ENCODE measurements around the gene MTMR1. TPM values are rescaled to one million over a fixed set of nuclear protein-coding genes. Genes with fewer than 3 reads are reported as not detected.

Gene MTMR1
- total and polyA plus RNA-seq, 9 of the 15 experiments (the other 6 are each of a cell fraction or from before 2014, with no cell fraction given): 0.96 to 35.4 (median 22.4) TPM

DNA sequence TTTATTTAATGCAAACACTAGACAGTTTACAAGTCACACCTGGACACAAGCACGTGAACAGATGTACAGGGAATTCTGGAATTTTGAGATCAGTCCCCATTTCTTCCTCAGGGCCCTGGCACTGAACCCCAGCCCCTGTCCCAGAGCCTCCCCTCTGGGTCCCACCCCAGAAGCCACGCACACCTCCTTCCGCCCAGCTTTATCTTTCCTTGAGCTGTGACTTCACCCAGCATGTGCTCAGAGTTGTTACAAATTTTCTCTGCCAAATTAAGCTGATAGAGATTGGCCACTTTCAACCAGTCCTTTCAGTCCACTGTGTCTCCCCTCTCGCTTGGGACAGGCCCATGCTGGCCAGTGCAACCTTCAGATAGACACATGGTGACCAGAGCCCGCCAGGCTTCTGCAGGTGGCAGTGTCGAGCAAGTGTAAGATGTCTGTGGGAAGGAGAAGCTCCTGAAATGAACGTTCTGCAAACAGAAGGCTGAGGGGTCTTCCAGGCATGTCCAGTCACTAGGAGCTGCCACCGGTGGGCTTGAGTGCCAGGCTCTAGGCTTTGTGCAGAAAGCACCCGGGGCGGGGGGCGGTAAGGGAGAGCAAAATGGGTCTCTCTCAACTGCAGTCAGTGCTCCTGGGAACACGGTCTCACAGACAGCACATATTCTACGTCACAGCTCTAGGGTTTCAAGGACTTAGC is 73.3 kb downstream of the MTMR1 start:
- ChIA-PET POLR2A (no interaction called here), CTCF (ENCODE audit: low intra/inter-chr PET ratio) (no interaction called here)
- TF ChIP-seq, protein P1, sequence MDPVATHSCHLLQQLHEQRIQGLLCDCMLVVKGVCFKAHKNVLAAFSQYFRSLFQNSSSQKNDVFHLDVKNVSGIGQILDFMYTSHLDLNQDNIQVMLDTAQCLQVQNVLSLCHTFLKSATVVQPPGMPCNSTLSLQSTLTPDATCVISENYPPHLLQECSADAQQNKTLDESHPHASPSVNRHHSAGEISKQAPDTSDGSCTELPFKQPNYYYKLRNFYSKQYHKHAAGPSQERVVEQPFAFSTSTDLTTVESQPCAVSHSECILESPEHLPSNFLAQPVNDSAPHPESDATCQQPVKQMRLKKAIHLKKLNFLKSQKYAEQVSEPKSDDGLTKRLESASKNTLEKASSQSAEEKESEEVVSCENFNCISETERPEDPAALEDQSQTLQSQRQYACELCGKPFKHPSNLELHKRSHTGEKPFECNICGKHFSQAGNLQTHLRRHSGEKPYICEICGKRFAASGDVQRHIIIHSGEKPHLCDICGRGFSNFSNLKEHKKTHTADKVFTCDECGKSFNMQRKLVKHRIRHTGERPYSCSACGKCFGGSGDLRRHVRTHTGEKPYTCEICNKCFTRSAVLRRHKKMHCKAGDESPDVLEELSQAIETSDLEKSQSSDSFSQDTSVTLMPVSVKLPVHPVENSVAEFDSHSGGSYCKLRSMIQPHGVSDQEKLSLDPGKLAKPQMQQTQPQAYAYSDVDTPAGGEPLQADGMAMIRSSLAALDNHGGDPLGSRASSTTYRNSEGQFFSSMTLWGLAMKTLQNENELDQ (CRISPR knock-in tag; IDR thresholded peaks at IDR 0.05; ENCODE audit: borderline replicate concordance): no peak
- TF ChIP-seq ZNF184 (CRISPR knock-in tag; IDR thresholded peaks at IDR 0.05) (no peak), ZNF174 (CRISPR knock-in tag; IDR thresholded peaks at IDR 0.05) (no peak), POLR2B (IDR thresholded peaks at IDR 0.05; ENCODE audit: low read depth, partially characterized antibody) (no peak), RAD21 (CRISPR knock-in tag; conservative IDR thresholded peaks at IDR 0.05 in 1 of 2, IDR thresholded peaks at IDR 0.05 in 1 of 2) (peak in 1 of 2 experiments; percentile 39; a peak in 2 of 4 replicates), BRCA1 (IDR thresholded peaks at IDR 0.05) (no peak), BRCA1 (CRISPR knock-in tag; IDR thresholded peaks at IDR 0.05) (no peak), NCOA6 (IDR thresholded peaks at IDR 0.05) (no peak), MCM2 (IDR thresholded peaks at IDR 0.05; ENCODE audit: low read depth) (no peak), FOS (IDR thresholded peaks at IDR 0.05; ENCODE audit: extremely low read depth, insufficient read length) (no peak), CBX8 (IDR thresholded peaks at IDR 0.05; ENCODE audit: borderline replicate concordance, extremely low read depth, low read depth, low read length, poor library complexity, severe bottlenecking) (no peak)
- TF ChIP-seq, protein P2, sequence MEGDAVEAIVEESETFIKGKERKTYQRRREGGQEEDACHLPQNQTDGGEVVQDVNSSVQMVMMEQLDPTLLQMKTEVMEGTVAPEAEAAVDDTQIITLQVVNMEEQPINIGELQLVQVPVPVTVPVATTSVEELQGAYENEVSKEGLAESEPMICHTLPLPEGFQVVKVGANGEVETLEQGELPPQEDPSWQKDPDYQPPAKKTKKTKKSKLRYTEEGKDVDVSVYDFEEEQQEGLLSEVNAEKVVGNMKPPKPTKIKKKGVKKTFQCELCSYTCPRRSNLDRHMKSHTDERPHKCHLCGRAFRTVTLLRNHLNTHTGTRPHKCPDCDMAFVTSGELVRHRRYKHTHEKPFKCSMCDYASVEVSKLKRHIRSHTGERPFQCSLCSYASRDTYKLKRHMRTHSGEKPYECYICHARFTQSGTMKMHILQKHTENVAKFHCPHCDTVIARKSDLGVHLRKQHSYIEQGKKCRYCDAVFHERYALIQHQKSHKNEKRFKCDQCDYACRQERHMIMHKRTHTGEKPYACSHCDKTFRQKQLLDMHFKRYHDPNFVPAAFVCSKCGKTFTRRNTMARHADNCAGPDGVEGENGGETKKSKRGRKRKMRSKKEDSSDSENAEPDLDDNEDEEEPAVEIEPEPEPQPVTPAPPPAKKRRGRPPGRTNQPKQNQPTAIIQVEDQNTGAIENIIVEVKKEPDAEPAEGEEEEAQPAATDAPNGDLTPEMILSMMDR (IDR thresholded peaks at IDR 0.05 in 2 of 3, conservative IDR thresholded peaks at IDR 0.05 in 1 of 3; ENCODE audit: insufficient read depth in 2 of 3, low read depth in 1 of 3, low read length in 3 of 3): peak; percentile 33 to 38 (median 37); a peak in 3 of 6 replicates
- WGBS (ENCODE audit: insufficient coverage, low coverage, missing lambda C conversion rate): 83% methylated on average over 7 of the region's 13 CpGs
- Histone ChIP-seq H3K9ac (ENCODE audit: insufficient read depth in 1 of 2, low read depth in 2 of 2, low read length in 2 of 2) (no peak overlapping the region), H3K4me1 (replicated peaks in 1 of 2; ENCODE audit: control insufficient read depth in 2 of 2, insufficient read depth in 2 of 2, low read length in 2 of 2) (peaks cover 16 to 22% of the 10 kb centered on the region in 2 experiments; a peak in 4 of 5 replicates), H3K27me3 (ENCODE audit: control insufficient read depth in 2 of 2, insufficient read depth in 2 of 2, low read length in 2 of 2) (no peaks in the 10 kb centered on the region), H4K20me1 (replicated peaks; ENCODE audit: control insufficient read depth, insufficient read depth, low read length) (no peaks in the 10 kb centered on the region), H3K9me3 (replicated peaks; ENCODE audit: control insufficient read depth, insufficient read depth, low read depth, low read length) (no peaks in the 10 kb centered on the region), H3K4me3 (no peak overlapping the region), H3K36me3 (ENCODE audit: control insufficient read depth, insufficient read depth, low read length) (peaks cover 10% of the 10 kb centered on the region; the same call in 2 of the 3 replicates), H3K79me2 (ENCODE audit: control insufficient read depth, insufficient read depth, low read length) (no peaks in the 10 kb centered on the region), H3K4me2 (ENCODE audit: insufficient read depth, low read length) (peak overlapping the region; percentile 60; the same call in 1 of the 2 replicates), H3K9me1 (ENCODE audit: control insufficient read depth, insufficient read depth, low read length) (no peaks in the 10 kb centered on the region), H3K27ac (ENCODE audit: extremely low read depth, low read depth, low read length) (peak overlapping the region; percentile 47; the same call in 1 of the 3 replicates), H2AFZ (ENCODE audit: low read depth, low read length) (no peak overlapping the region)
- intact Hi-C loops (cut with micrococcal nuclease): loop anchor here (1.0 kb wide), 1 partner anchor 316 kb away; no protein-coding TSS in a partner anchor
- peak in 3 of 4 experiments; percentile 14 to 27 (median 20) for DNase-seq (ENCODE audit: extremely low read depth in 1 of 4, low spot score in 3 of 4)
- ATAC-seq: peak; percentile 77
- in situ Hi-C loops (cut with MboI): loop anchor here (25.0 kb wide), 1 partner anchor 921 kb away; the partner anchor contains the start of gene PRRG3
- peak; percentile 51 for FAIRE-seq
- TSS peak; percentile 44 for BruUV-seq (replicated peaks)
